ENCODE measurements around the gene DLX2.

The DLX2 gene

DNA sequence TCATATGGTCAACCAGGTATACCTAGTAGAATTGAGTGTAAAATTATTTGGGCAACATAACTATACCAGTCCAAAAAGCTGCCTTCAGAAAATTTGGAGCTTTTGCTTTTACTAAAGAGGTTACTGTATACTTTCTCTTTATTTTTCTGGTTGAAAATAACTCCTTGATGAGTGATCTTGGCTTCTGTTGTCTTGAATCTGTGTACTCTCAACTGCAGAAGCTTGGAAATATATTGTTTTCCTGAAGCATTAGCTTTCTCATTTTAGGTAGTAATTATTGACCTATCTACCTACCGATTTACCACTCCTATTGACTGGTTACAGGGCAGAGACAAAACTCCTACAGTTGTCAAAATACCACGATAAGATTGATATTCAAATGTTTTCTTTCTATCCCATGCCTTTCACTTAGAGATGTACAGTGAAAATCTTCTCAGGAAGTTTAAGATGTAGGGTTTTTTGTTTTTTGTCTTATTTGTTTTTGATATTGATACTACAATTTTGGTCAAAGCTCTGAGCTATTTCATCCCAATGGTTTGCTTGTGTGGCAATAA, 53.1 kb downstream of the DLX2 start:
- no peak for FAIRE-seq
